ENCODE data around the gene HOXB6. TPM values are rescaled to one million over a fixed set of nuclear protein-coding genes. Genes with fewer than 3 reads are reported as not detected.

The HOXB6 gene
- total RNA-seq, 4 donors from 2014 or later = 0.27 to 4.6 (median 0.45) TPM

DNA sequence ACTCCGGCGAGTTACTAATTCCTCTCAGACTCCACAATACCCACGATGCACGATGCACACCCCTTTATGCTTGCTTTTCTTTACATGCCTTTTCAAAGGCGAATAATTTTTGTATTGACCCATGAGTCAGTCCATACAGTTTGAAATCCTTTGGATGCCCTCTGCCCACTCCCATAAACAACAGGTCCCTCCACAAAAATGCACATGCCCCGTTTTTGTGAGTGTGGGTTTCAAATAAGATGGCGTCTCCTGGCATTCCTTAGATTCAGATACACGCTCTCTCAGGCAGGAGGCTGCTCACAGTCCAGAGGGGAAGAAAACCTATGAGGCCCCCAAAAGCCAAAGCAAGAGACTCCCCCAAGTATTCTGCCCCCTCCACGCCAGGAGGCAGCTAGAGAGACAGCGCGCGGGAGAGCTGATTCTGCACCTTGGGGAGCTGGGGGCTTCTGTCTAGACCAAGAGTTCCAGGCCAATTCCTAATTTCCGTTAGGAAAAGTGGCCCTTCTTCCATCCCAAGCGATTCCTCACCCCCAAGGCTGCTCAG is 40.9 kb upstream of the HOXB6 start:
- no peak for DNase-seq (ENCODE audit: low spot score in 2 of 2)
- intact Hi-C loops (cut with DNase I; ENCODE audit: low total_unique reads) = no loop called here
- H3K4me3 ChIP-seq (ENCODE audit: low read depth, poor library complexity, severe bottlenecking) = no peak overlapping the region
- 31 to 37% methylated on average over 14 of the region's 14 CpGs for WGBS, 2 donors
- TF ChIP-seq, protein P1, sequence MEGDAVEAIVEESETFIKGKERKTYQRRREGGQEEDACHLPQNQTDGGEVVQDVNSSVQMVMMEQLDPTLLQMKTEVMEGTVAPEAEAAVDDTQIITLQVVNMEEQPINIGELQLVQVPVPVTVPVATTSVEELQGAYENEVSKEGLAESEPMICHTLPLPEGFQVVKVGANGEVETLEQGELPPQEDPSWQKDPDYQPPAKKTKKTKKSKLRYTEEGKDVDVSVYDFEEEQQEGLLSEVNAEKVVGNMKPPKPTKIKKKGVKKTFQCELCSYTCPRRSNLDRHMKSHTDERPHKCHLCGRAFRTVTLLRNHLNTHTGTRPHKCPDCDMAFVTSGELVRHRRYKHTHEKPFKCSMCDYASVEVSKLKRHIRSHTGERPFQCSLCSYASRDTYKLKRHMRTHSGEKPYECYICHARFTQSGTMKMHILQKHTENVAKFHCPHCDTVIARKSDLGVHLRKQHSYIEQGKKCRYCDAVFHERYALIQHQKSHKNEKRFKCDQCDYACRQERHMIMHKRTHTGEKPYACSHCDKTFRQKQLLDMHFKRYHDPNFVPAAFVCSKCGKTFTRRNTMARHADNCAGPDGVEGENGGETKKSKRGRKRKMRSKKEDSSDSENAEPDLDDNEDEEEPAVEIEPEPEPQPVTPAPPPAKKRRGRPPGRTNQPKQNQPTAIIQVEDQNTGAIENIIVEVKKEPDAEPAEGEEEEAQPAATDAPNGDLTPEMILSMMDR (IDR thresholded peaks at IDR 0.05) = no peak
- no peak for TF ChIP-seq POLR2A (IDR thresholded peaks at IDR 0.05)

GRCh38 chr17:48644910-48645557 is 40.2 kb upstream of the HOXB6 start:
- no peak overlapping the region for H3K4me3 ChIP-seq (ENCODE audit: low read depth, poor library complexity, severe bottlenecking)
- intact Hi-C loops (cut with DNase I; ENCODE audit: low total_unique reads) = no loop called here
- DNase-seq (ENCODE audit: low spot score in 2 of 2) = no peak
- WGBS, 2 donors = 43 to 59% methylated on average over 6 of the region's 6 CpGs
- TF ChIP-seq, protein P1 (IDR thresholded peaks at IDR 0.05) = no peak
- no peak for TF ChIP-seq POLR2A (IDR thresholded peaks at IDR 0.05)

DNA sequence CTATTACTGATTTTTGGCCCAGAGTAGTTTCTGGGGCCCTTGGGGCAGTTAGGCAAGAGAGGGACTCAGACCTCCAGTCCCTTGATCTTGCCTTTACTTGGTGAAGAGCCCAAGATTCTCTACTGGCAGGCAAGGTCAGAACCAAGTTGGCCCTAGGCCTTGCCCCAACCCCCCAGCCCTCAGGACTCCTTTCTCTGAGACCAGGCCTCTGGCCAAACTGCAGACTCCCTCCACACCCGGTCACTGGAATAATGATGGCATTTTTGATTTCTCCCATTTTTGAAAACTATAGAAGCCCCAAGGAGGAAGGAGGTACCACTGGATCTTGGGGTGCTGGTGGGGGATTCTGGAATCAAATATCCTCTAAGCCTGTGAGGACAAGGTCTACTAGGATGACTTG is 39.4 kb upstream of the HOXB6 start:
- TF ChIP-seq POLR2A (IDR thresholded peaks at IDR 0.05) = no peak
- TF ChIP-seq, protein P1 (IDR thresholded peaks at IDR 0.05) = no peak
- 81 to 100% methylated on average over 1 of the region's 1 CpG for WGBS, 2 donors
- H3K4me3 ChIP-seq (ENCODE audit: low read depth, poor library complexity, severe bottlenecking) = no peak overlapping the region
- intact Hi-C loops (cut with DNase I; ENCODE audit: low total_unique reads) = no loop called here
- DNase-seq (ENCODE audit: low spot score in 2 of 2) = no peak

DNA sequence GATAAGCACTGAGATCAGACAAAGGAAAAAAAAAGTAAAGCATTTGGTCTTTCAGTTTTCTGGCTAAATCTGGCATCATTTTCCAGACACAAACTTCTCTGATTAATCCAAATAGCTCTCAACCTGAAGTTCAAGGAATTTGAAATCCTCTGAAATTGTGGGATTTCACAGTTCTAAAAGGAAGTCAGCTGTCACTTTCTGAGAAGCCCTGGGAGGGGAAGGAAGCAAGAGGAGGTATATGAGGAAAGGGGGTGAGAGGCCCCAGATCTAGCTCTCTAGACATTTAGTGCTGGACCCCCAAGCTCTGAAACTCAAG is 38.9 kb upstream of the HOXB6 start:
- TF ChIP-seq, protein P1 (IDR thresholded peaks at IDR 0.05) = no peak
- TF ChIP-seq POLR2A (IDR thresholded peaks at IDR 0.05) = no peak
- H3K4me3 ChIP-seq (ENCODE audit: low read depth, poor library complexity, severe bottlenecking) = no peak overlapping the region
- DNase-seq (ENCODE audit: low spot score in 2 of 2) = no peak
- intact Hi-C loops (cut with DNase I; ENCODE audit: low total_unique reads) = no loop called here

DNA sequence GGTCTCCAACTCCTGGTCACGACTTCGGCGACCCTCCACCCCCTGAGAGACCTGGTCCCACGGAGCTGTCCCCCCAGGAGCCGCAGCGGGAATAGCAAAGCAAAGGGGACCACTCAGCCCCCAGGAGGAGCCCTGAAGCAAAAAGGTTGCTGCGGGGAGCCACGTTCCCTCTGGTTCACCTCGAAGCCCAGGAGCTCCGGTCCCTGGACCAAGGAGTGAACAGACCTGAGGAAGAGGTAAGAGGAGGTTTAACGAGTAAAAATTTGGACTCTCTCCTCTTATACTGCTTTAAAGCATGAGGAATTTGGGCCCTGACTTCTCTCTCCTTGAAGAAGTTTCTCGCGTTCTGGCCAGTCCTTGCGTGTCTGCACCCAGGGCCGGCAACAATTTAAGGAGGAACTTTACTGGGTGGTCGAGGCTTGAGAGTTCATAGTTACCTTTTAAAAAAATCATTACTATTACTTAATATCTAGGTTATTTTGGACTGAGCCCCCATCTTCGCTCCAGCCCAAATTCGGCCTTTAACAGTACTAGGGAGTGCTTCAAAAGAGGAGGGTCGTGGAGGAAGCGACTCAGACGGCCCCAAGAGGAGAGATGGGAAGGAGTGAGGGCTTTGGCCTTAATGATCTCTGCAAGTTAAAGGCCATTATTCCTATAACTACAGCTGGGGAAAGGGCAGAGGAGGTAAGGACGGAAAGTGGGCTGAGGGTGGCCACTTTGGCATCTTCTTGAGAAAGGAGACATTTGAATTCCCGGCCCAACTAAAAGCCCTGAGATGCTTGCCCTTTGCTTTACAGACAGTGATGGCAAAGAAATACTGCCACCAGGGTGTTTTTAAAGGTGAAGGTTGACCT is 38.3 kb upstream of the HOXB6 start:
- no peak for DNase-seq (ENCODE audit: low spot score in 2 of 2)
- TF ChIP-seq POLR2A (IDR thresholded peaks at IDR 0.05) = no peak
- TF ChIP-seq, protein P1 (IDR thresholded peaks at IDR 0.05) = no peak
- H3K4me3 ChIP-seq (ENCODE audit: low read depth, poor library complexity, severe bottlenecking) = no peak overlapping the region
- intact Hi-C loops (cut with DNase I; ENCODE audit: low total_unique reads) = no loop called here
- 44 to 49% methylated on average over 22 to 23 of the region's 23 CpGs for WGBS, 2 donors

Data from lower leg skin (tissue), 4 donors.